HCT116 (cell line): ENCODE measurements around the gene ORMDL3. TPM values are rescaled to one million over a fixed set of nuclear protein-coding genes. Genes with fewer than 3 reads are reported as not detected.

ENCODE experiments used
- ATAC-seq: fragments of 200-7000 bp; cut with Tn5 transposase; 2 replicates; pipeline ENCODE4 v1.9.1; 2020; ENCODE audit warnings: mild to moderate bottlenecking, moderate library complexity
- BruUV-seq: library from RNA; stranded (reverse); fragments of 400-500 nt; replicated peaks from 2 replicates; lab custom pipeline; 2021; lab: Mats Ljungman, UMichigan
- CTCF ChIA-PET: fragments of 300-600 bp; sonication (Branson Sonifier 250); formaldehyde crosslinking; loops from one replicate; lab custom pipeline; 2021; ENCODE audit warnings: antibody characterized with exemption; lab: Charles Lee
- POLR2A ChIA-PET: fragments of 300-600, 350-600 bp; sonication (Branson Sonifier 250); formaldehyde crosslinking; loops from one replicate; lab custom pipeline; 2021; ENCODE audit warnings: antibody characterized with exemption; lab: Charles Lee
- RAD21 ChIA-PET, 2 experiments: fragments of 300-600 bp; sonication (Branson Sonifier 250); formaldehyde crosslinking; loops; one replicate each; lab custom pipeline; 2023; ENCODE audit warnings: low total read pairs in 2 of 2; ENCODE audit not compliant: uncharacterized antibody in 2 of 2, unreplicated experiment in 2 of 2, low non-redundant PET in 1 of 2; lab: Charles Lee
- DNase-seq: peaks from one replicate; pipeline ENCODE4 v3.0.0-alpha.2; 2010; ENCODE audit warnings: low read depth, low spot score
- H2AFZ ChIP-seq: fragments of 200-600 bp; shearing (Covaris generic), sonication (generic); 2 replicates; pipeline ENCODE4 v1.6.1; 2017; ENCODE audit warnings: low read depth, mixed run types, mixed read lengths, antibody characterized with exemption, low read length; ENCODE audit not compliant: poor library complexity, severe bottlenecking
- H3K27ac ChIP-seq: 2 replicates; pipeline ENCODE4 v1.5.1; 2012; ENCODE audit warnings: low read depth, low read length
- H3K27me3 ChIP-seq: fragments of 200-600 bp; sonication (generic); 2 replicates; pipeline ENCODE4 v1.6.1; 2016; ENCODE audit warnings: mixed run types, low read length, mixed read lengths; ENCODE audit not compliant: insufficient read depth
- H3K36me3 ChIP-seq, 2 experiments: fragments of 200-500 bp in 1 of 2; fragments of 200-600 bp in 1 of 2; sonication (Bioruptor generic) in 1 of 2; sonication (generic) in 1 of 2; 2 replicates each; pipeline versions ENCODE4 v1.5.1 to v1.6.1; 2014 to 2016; ENCODE audit warnings: low read length in 2 of 2, inconsistent platforms in 1 of 2, mixed read lengths in 1 of 2, mixed run types in 1 of 2; ENCODE audit not compliant: insufficient read depth in 2 of 2, control insufficient read depth in 1 of 2
- H3K4me1 ChIP-seq, 2 experiments: fragments of 200-600 bp in 1 of 2; sonication (generic) in 1 of 2; 2 replicates each; pipeline versions ENCODE4 v1.5.1 to v1.6.1; 2012 to 2017; ENCODE audit warnings: low read length in 2 of 2, inconsistent platforms in 1 of 2, mild to moderate bottlenecking in 1 of 2, mixed read lengths in 1 of 2, mixed run types in 1 of 2, moderate library complexity in 1 of 2; ENCODE audit not compliant: insufficient read depth in 2 of 2, control insufficient read depth in 1 of 2
- H3K4me2 ChIP-seq: fragments of 200-600 bp; sonication (generic); 2 replicates; pipeline ENCODE4 v1.6.1; 2017; ENCODE audit warnings: mixed run types, low read length, mixed read lengths
- H3K4me3 ChIP-seq, 2 experiments: fragments of 200-600 bp in 1 of 2; sonication (generic) in 1 of 2; replicated peaks in 1 of 2; 2 replicates each; pipeline ENCODE4 v1.5.1; 2011 to 2016; ENCODE audit warnings: low read length in 2 of 2, control low read depth in 1 of 2, low read depth in 1 of 2, mild to moderate bottlenecking in 1 of 2, mixed read lengths in 1 of 2, mixed run types in 1 of 2
- H3K79me2 ChIP-seq: fragments of 200-600 bp; sonication (generic); 2 replicates; pipeline ENCODE4 v1.6.1; 2017; ENCODE audit warnings: mild to moderate bottlenecking, mixed run types, low read length, moderate library complexity, mixed read lengths; ENCODE audit not compliant: insufficient read depth
- H3K9ac ChIP-seq: fragments of 200-600 bp; sonication (generic); 2 replicates; pipeline ENCODE4 v1.6.1; 2016; ENCODE audit warnings: low read length, mixed read lengths
- H3K9me2 ChIP-seq: fragments of 200-600 bp; sonication (generic), shearing (Covaris generic); 2 replicates; pipeline ENCODE4 v1.6.1; 2017; ENCODE audit warnings: mixed run types, mild to moderate bottlenecking, moderate library complexity; ENCODE audit not compliant: insufficient read depth
- H3K9me3 ChIP-seq, 2 experiments: fragments of 200-500 bp in 1 of 2; fragments of 200-600 bp in 1 of 2; sonication (Bioruptor generic) in 1 of 2; sonication (generic) in 1 of 2; 2 replicates each; pipeline ENCODE4 v1.6.1; 2014 to 2017; ENCODE audit warnings: low read length in 2 of 2, mixed read lengths in 2 of 2, inconsistent platforms in 1 of 2, low read depth in 1 of 2, mild to moderate bottlenecking in 1 of 2, mixed run types in 1 of 2, moderate library complexity in 1 of 2; ENCODE audit not compliant: control insufficient read depth in 1 of 2, insufficient read depth in 1 of 2
- H4K20me1 ChIP-seq: fragments of 200-600 bp; sonication (generic), shearing (Covaris generic); 2 replicates; pipeline ENCODE4 v1.6.1; 2017; ENCODE audit warnings: mixed run types, mild to moderate bottlenecking, moderate library complexity; ENCODE audit not compliant: insufficient read depth
- ATF3 ChIP-seq: IDR thresholded peaks from 2 replicates; pipeline ENCODE4 v1.6.1; 2012
- EGR1 ChIP-seq: IDR thresholded peaks from 2 replicates; pipeline ENCODE4 v1.6.1; 2012; ENCODE audit warnings: low read depth
- ELF1 ChIP-seq: IDR thresholded peaks from 2 replicates; pipeline ENCODE4 v1.6.1; 2012; ENCODE audit warnings: low read depth, borderline replicate concordance
- FOSL1 ChIP-seq: IDR thresholded peaks from 2 replicates; pipeline ENCODE4 v1.6.1; 2012; ENCODE audit warnings: low read depth
- POLR2AphosphoS5 ChIP-seq: IDR thresholded peaks from 2 replicates; pipeline ENCODE4 v1.6.1; 2011; ENCODE audit warnings: mild to moderate bottlenecking, low read depth, low read length, moderate library complexity
- REST ChIP-seq: IDR thresholded peaks from 2 replicates; pipeline ENCODE4 v1.6.1; 2012; ENCODE audit warnings: low read depth
- TCF7L2 ChIP-seq: IDR thresholded peaks from 2 replicates; pipeline ENCODE4 v1.7.0; 2011; ENCODE audit warnings: borderline replicate concordance, inconsistent platforms; ENCODE audit not compliant: insufficient read depth, insufficient read length; ENCODE audit errors: extremely low read depth
- ZFX ChIP-seq: fragments of 450-650 bp; IDR thresholded peaks from 2 replicates; pipeline ENCODE4 v1.6.1; 2017
- intact Hi-C: fragments of 100-400 bp; cut with micrococcal nuclease; formaldehyde crosslinking; loops from 2 replicates; pipeline ENCODE4 v1.10.0; 2022
- total RNA-seq: library from RNA; stranded (reverse); gene quantifications from one replicate; pipeline ENCODE4 v1.2.1, GENCODE V29; 2021; ENCODE audit not compliant: unreplicated experiment

The ORMDL3 gene
- total RNA-seq, 1 experiment from 2014 or later = 46.9 TPM

GRCh38 chr17:39915559-39915958 lies 11.8 kb downstream of the ORMDL3 start (continued):
- TF ChIP-seq TCF7L2 = no peak
- no peak for TF ChIP-seq REST

- Histone ChIP-seq H3K79me2 (no peaks in the 10 kb centered on the region), H3K27ac (no peak overlapping the region), H3K36me3 (peaks cover 0 to 3% of the 10 kb centered on the region in 2 experiments; a peak in 1 of 4 replicates), H4K20me1 (no peaks in the 10 kb centered on the region), H3K27me3 (no peaks in the 10 kb centered on the region), H3K4me2 (no peak overlapping the region), H3K4me1 (no peaks in the 10 kb centered on the region), H2AFZ (no peak overlapping the region), H3K9me3 (no peaks in the 10 kb centered on the region), H3K9me2 (no peaks in the 10 kb centered on the region), H3K9ac (no peak overlapping the region), H3K4me3 (no peak overlapping the region)
- POLR2A ChIA-PET = no interaction called here
- ATAC-seq (no peak), DNase-seq (no peak)
- BruUV-seq = no TSS peak
- TF ChIP-seq ATF3 = no peak
- no peak for TF ChIP-seq POLR2AphosphoS5
- TF ChIP-seq EGR1 = no peak
- no peak for TF ChIP-seq FOSL1
- no peak for TF ChIP-seq ELF1
- TF ChIP-seq ZFX = no peak
- CTCF ChIA-PET = no interaction called here
- RAD21 ChIA-PET = no interaction called here
- intact Hi-C loops = no loop called here
Measured at GRCh38 chr17:39913989-39914388, 13.4 kb downstream of the ORMDL3 start.
